ENCODE data around the gene CABP4.

DNA sequence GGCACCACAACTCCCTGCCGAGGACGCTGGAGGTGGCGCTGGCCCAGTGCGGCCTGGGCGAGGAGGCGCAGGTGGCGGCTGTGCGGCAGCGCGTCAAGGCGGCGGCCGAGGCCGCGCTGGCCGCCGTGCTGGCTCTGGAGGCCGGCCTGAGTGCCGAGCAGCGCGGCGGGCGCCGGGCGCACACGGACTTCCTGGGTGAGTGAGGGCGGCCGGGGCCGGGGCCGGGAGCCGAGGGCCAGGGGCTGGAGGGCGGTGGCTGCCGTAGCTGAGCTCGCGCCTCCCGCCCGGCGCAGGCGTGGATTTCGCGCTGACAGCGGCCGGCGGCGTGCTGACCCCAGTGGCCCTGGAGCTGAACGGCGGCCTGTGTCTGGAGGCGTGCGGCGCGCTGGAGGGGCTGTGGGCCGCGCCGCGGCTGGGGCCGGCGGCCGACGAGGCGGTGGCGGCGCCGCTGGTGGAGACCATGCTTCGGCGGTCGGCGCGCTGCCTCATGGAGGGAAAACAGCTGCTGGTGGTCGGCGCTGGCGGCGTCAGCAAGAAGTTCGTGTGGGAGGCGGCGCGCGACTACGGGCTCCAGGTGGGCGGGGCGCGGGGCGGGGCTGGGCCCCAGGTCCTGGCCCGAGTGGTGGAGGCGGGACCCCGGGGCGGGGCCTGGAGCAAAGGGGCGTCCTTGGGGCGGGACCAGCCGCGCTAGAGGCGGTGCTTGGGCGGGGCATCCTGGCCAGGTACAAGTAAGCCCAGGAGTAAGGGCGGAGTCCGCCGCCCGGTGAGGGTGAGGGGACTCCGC lies 34.3 kb upstream of the CABP4 start:
- TF ChIP-seq EZH2 (IDR thresholded peaks at IDR 0.05; ENCODE audit: borderline replicate concordance, low read length): no peak
- TF ChIP-seq, protein P1, sequence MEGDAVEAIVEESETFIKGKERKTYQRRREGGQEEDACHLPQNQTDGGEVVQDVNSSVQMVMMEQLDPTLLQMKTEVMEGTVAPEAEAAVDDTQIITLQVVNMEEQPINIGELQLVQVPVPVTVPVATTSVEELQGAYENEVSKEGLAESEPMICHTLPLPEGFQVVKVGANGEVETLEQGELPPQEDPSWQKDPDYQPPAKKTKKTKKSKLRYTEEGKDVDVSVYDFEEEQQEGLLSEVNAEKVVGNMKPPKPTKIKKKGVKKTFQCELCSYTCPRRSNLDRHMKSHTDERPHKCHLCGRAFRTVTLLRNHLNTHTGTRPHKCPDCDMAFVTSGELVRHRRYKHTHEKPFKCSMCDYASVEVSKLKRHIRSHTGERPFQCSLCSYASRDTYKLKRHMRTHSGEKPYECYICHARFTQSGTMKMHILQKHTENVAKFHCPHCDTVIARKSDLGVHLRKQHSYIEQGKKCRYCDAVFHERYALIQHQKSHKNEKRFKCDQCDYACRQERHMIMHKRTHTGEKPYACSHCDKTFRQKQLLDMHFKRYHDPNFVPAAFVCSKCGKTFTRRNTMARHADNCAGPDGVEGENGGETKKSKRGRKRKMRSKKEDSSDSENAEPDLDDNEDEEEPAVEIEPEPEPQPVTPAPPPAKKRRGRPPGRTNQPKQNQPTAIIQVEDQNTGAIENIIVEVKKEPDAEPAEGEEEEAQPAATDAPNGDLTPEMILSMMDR (IDR thresholded peaks at IDR 0.05; ENCODE audit: low read length): no peak
